ENCODE data around the gene SPDYE9. TPM values are rescaled to one million over a fixed set of nuclear protein-coding genes. Genes with fewer than 3 reads are reported as not detected.
"Not testable (repeated sequence)": the region's sequence is repeated elsewhere in the genome, so short reads cannot be mapped to it uniquely, and the experiment has no call there.

The SPDYE9 gene, protein sequence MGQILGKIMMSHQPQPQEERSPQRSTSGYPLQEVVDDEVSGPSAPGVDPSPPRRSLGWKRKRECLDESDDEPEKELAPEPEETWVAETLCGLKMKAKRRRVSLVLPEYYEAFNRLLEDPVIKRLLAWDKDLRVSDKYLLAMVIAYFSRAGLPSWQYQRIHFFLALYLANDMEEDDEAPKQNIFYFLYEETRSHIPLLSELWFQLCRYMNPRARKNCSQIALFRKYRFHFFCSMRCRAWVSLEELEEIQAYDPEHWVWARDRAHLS
- polyA plus RNA-seq (2013): 0.55 TPM

DNA sequence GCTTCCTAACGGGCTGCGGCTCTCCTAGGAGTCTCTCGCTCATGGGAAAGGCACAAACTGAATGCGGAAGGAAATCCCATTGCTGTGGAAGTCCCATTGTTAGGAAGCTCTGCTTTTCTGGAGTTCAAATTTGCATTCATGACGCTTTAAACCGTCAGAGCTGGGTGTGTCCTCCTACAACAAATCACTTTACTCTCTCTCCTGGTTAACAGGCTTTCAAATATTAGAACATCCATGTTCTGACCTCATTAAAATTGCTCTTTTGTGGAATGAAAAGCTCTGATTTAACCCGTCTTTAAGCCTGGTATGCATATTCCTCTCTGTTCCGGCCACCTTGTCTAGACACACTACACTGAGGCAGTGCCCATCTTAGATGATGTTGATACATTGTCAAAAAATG lies at the start of gene SPDYE9:
SPDYE9 (minus strand) TSS at position 101 of the 400 bp plus-strand sequence. CDS start 1,800 bp downstream, outside the sequence.
- DNase-seq; CTCF ChIA-PET; H3K27me3 ChIP-seq (replicated peaks in 2 of 5; ENCODE audit: control insufficient read depth in 4 of 5, insufficient read depth in 5 of 5, low read length in 4 of 5); H3K27ac ChIP-seq (ENCODE audit: insufficient read depth in 1 of 2, low read depth in 1 of 2, low read length in 2 of 2, poor library complexity in 1 of 2, severe bottlenecking in 2 of 2); H3K4me3 ChIP-seq (ENCODE audit: control insufficient read depth in 1 of 7, extremely low read depth in 1 of 7, insufficient read depth in 4 of 7, low read depth in 2 of 7, low read length in 6 of 7); H3K4me1 ChIP-seq (ENCODE audit: control extremely low read depth in 1 of 4, control insufficient read depth in 4 of 4, insufficient read depth in 4 of 4, low read length in 3 of 4); POLR2A ChIA-PET; H3K9me3 ChIP-seq (ENCODE audit: control extremely low read depth in 1 of 5, control insufficient read depth in 4 of 5, insufficient read depth in 2 of 5, low read depth in 1 of 5, low read length in 4 of 5); H3K36me3 ChIP-seq (ENCODE audit: control insufficient read depth in 4 of 4, insufficient read depth in 4 of 4, low read length in 3 of 4): not testable (repeated sequence)
- no CpG with 5 or more reads among the region's 8 CpGs for WGBS (ENCODE audit: insufficient coverage)

DNA sequence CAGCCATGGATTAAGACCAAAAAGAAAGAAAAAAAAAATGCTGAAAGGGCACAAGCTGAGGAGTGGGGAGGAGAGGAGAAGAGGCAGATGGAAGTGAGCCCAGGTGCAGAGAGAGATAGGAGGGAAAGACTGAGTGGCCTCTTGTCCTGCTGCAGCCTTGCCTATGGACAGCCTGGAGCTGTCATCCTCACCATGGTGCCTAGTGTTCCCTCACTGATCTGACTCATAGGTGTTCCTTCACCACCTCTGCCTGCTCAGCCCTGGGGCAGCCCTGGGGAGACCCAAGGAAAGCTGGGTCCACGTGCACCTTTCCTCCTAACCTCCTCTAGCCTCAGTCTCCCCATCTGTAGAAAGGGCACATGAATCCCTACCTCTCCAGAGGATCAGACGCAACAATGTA lies 49.0 kb upstream of the SPDYE9 start:
- WGBS (ENCODE audit: insufficient coverage): no CpG with 5 or more reads among the region's 2 CpGs
- H3K4me3 ChIP-seq (ENCODE audit: control insufficient read depth in 1 of 7, extremely low read depth in 1 of 7, insufficient read depth in 4 of 7, low read depth in 2 of 7, low read length in 6 of 7); DNase-seq; H3K27ac ChIP-seq (ENCODE audit: insufficient read depth in 1 of 2, low read depth in 1 of 2, low read length in 2 of 2, poor library complexity in 1 of 2, severe bottlenecking in 2 of 2); CTCF ChIA-PET; H3K9me3 ChIP-seq (ENCODE audit: control extremely low read depth in 1 of 5, control insufficient read depth in 4 of 5, insufficient read depth in 2 of 5, low read depth in 1 of 5, low read length in 4 of 5); H3K36me3 ChIP-seq (ENCODE audit: control insufficient read depth in 4 of 4, insufficient read depth in 4 of 4, low read length in 3 of 4); H3K27me3 ChIP-seq (replicated peaks in 2 of 5; ENCODE audit: control insufficient read depth in 4 of 5, insufficient read depth in 5 of 5, low read length in 4 of 5); H3K4me1 ChIP-seq (ENCODE audit: control extremely low read depth in 1 of 4, control insufficient read depth in 4 of 4, insufficient read depth in 4 of 4, low read length in 3 of 4); POLR2A ChIA-PET: not testable (repeated sequence)

DNA sequence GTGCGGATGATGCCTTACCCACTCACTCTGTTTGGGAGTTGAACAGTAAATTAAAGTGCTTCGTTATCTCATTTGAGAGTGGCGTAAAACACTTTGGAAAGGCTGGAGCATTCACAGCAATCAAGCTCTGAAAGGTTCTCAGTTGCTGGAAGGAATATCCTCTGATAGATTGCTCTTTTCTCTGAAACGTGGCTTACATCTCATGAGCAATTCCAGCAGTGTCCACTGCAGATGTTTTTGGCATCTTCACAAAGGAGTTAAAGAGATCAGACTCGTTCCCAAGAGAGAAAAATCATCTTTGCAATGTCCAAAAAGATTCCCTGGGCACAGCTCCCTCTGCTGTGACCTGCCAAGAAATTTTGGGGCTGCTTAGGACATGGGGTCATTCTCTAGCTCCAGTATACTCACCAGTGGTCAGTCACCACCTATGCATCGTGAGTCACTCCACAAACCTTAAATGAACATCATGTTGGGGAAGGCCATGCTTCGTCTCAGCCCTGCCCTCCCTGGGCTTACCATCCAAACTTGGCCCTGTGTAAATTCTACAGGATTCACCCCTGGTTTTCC lies 46.9 kb upstream of the SPDYE9 start:
- H3K27me3 ChIP-seq (replicated peaks in 2 of 5; ENCODE audit: control insufficient read depth in 4 of 5, insufficient read depth in 5 of 5, low read length in 4 of 5); DNase-seq; CTCF ChIA-PET; H3K9me3 ChIP-seq (ENCODE audit: control extremely low read depth in 1 of 5, control insufficient read depth in 4 of 5, insufficient read depth in 2 of 5, low read depth in 1 of 5, low read length in 4 of 5); H3K36me3 ChIP-seq (ENCODE audit: control insufficient read depth in 4 of 4, insufficient read depth in 4 of 4, low read length in 3 of 4); H3K27ac ChIP-seq (ENCODE audit: insufficient read depth in 1 of 2, low read depth in 1 of 2, low read length in 2 of 2, poor library complexity in 1 of 2, severe bottlenecking in 2 of 2); H3K4me1 ChIP-seq (ENCODE audit: control extremely low read depth in 1 of 4, control insufficient read depth in 4 of 4, insufficient read depth in 4 of 4, low read length in 3 of 4); POLR2A ChIA-PET; H3K4me3 ChIP-seq (ENCODE audit: control insufficient read depth in 1 of 7, extremely low read depth in 1 of 7, insufficient read depth in 4 of 7, low read depth in 2 of 7, low read length in 6 of 7): not testable (repeated sequence)
- WGBS (ENCODE audit: insufficient coverage): no CpG with 5 or more reads among the region's 7 CpGs

DNA sequence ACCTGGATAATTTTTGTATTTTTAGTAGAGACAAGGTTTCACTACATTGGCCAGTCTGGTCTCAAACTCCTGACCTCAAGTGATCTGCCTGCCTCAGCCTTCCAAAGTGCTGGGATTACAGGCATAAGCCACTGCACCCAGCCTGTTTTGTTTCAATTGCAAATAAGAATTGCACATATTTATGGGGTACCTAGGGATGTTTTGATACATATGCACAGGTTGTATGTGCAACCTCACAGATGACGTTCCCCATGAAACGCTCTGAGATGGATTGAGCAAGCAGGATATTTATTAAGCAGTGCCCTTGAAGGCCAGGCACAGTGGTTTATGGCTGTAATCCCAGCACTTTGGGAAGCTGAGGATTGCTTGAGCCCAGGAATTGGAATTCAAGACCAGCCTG lies 44.8 kb upstream of the SPDYE9 start:
- CTCF ChIA-PET: not testable (repeated sequence)

DNA sequence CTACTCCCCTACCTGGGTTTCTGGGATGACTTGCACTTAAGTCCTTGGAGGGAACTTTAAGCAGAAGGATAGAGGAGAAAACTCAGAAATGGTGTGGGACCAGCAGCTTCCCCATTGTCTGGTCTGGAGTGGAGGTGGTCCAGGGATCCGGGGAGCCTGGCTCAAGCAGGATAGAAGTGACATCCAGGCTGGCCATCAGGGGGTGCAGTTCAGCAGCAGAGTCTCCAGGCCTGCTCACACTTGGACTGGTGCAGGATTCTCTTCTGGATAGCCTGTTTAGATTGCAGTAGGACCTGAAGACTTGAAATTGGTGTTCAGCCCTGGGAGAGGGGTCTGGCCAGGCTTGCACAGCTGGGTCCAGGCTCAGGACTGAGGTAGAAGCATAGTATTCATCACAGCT lies 38.3 kb upstream of the SPDYE9 start:
- H3K4me1 ChIP-seq (ENCODE audit: control extremely low read depth in 1 of 4, control insufficient read depth in 4 of 4, insufficient read depth in 4 of 4, low read length in 3 of 4); DNase-seq; H3K27ac ChIP-seq (ENCODE audit: insufficient read depth in 1 of 2, low read depth in 1 of 2, low read length in 2 of 2, poor library complexity in 1 of 2, severe bottlenecking in 2 of 2); POLR2A ChIA-PET; H3K4me3 ChIP-seq (ENCODE audit: control insufficient read depth in 1 of 7, extremely low read depth in 1 of 7, insufficient read depth in 4 of 7, low read depth in 2 of 7, low read length in 6 of 7); H3K9me3 ChIP-seq (ENCODE audit: control extremely low read depth in 1 of 5, control insufficient read depth in 4 of 5, insufficient read depth in 2 of 5, low read depth in 1 of 5, low read length in 4 of 5); CTCF ChIA-PET; H3K36me3 ChIP-seq (ENCODE audit: control insufficient read depth in 4 of 4, insufficient read depth in 4 of 4, low read length in 3 of 4); H3K27me3 ChIP-seq (replicated peaks in 2 of 5; ENCODE audit: control insufficient read depth in 4 of 5, insufficient read depth in 5 of 5, low read length in 4 of 5): not testable (repeated sequence)
- WGBS (ENCODE audit: insufficient coverage): no CpG with 5 or more reads among the region's 1 CpG

More for the DNA sequence above, 44.8 kb upstream of the SPDYE9 start:
- H3K27ac ChIP-seq (ENCODE audit: insufficient read depth in 1 of 2, low read depth in 1 of 2, low read length in 2 of 2, poor library complexity in 1 of 2, severe bottlenecking in 2 of 2); POLR2A ChIA-PET; DNase-seq; H3K4me3 ChIP-seq (ENCODE audit: control insufficient read depth in 1 of 7, extremely low read depth in 1 of 7, insufficient read depth in 4 of 7, low read depth in 2 of 7, low read length in 6 of 7); H3K27me3 ChIP-seq (replicated peaks in 2 of 5; ENCODE audit: control insufficient read depth in 4 of 5, insufficient read depth in 5 of 5, low read length in 4 of 5); H3K36me3 ChIP-seq (ENCODE audit: control insufficient read depth in 4 of 4, insufficient read depth in 4 of 4, low read length in 3 of 4); H3K4me1 ChIP-seq (ENCODE audit: control extremely low read depth in 1 of 4, control insufficient read depth in 4 of 4, insufficient read depth in 4 of 4, low read length in 3 of 4); H3K9me3 ChIP-seq (ENCODE audit: control extremely low read depth in 1 of 5, control insufficient read depth in 4 of 5, insufficient read depth in 2 of 5, low read depth in 1 of 5, low read length in 4 of 5): not testable (repeated sequence)
- WGBS (ENCODE audit: insufficient coverage): no CpG with 5 or more reads among the region's 2 CpGs

DNA sequence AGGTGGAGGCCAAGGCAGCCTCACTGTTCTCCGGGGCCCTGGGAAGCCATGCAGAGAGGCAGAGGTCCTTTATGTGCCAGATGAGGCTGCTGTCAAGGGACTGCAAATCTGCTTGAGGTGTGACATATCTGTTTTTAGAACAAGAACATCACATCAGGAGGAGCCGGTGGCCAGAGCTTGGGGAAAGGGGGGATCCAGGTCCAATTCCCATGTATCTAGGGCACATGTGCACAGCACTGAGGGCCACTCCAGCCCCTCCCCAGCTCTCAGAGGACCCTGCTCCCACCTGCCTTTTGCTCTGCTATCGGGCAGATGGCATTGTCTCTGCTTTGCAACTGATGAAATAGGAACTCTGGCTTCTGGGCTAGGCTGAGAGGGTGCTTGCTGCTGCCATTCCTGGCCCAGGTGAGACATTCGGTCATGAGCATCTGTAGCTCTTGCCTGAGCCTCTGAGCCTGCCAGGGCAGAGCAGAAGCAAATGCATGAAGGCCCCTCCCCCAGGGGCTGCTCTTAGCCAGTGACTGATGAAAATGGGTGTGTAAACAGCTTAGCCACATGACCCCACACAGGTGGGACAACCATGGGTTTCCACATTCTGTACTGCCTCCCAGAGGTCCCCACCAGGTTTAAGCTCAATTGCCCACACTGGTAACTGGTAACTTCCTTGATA lies 37.1 kb upstream of the SPDYE9 start:
- POLR2A ChIA-PET: interaction anchor here (0.6 kb wide), 1 partner anchor 407 kb away, joined by 3 read pairs; no protein-coding TSS in a partner anchor
- H3K4me3 ChIP-seq (ENCODE audit: control insufficient read depth in 1 of 7, extremely low read depth in 1 of 7, insufficient read depth in 4 of 7, low read depth in 2 of 7, low read length in 6 of 7); DNase-seq; H3K4me1 ChIP-seq (ENCODE audit: control extremely low read depth in 1 of 4, control insufficient read depth in 4 of 4, insufficient read depth in 4 of 4, low read length in 3 of 4); CTCF ChIA-PET; H3K27me3 ChIP-seq (replicated peaks in 2 of 5; ENCODE audit: control insufficient read depth in 4 of 5, insufficient read depth in 5 of 5, low read length in 4 of 5); H3K36me3 ChIP-seq (ENCODE audit: control insufficient read depth in 4 of 4, insufficient read depth in 4 of 4, low read length in 3 of 4); H3K9me3 ChIP-seq (ENCODE audit: control extremely low read depth in 1 of 5, control insufficient read depth in 4 of 5, insufficient read depth in 2 of 5, low read depth in 1 of 5, low read length in 4 of 5); H3K27ac ChIP-seq (ENCODE audit: insufficient read depth in 1 of 2, low read depth in 1 of 2, low read length in 2 of 2, poor library complexity in 1 of 2, severe bottlenecking in 2 of 2): not testable (repeated sequence)
- no CpG with 5 or more reads among the region's 4 CpGs for WGBS (ENCODE audit: insufficient coverage)

DNA sequence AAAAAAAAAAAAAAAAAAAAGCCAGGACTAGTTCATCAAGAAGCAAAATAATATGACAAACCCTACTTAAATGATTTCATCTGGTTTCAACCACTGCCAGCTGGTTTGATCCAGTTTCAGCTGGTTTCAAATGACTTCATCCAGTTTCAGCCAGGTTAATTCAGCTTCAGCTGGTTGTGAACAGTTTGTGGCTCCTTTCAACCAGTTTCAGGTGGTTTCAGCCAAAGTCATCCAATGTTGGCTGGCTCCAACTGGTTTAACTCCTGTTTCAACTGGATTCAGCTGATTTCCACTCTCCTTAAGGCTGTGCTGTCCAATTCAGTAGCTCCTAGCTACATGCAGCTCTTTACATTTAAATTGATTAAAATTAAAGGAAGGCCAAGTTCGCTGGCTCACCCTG lies 32.3 kb upstream of the SPDYE9 start:
- H3K36me3 ChIP-seq (ENCODE audit: control insufficient read depth in 4 of 4, insufficient read depth in 4 of 4, low read length in 3 of 4); CTCF ChIA-PET; H3K4me3 ChIP-seq (ENCODE audit: control insufficient read depth in 1 of 7, extremely low read depth in 1 of 7, insufficient read depth in 4 of 7, low read depth in 2 of 7, low read length in 6 of 7); DNase-seq; POLR2A ChIA-PET; H3K9me3 ChIP-seq (ENCODE audit: control extremely low read depth in 1 of 5, control insufficient read depth in 4 of 5, insufficient read depth in 2 of 5, low read depth in 1 of 5, low read length in 4 of 5); H3K27me3 ChIP-seq (replicated peaks in 2 of 5; ENCODE audit: control insufficient read depth in 4 of 5, insufficient read depth in 5 of 5, low read length in 4 of 5); H3K27ac ChIP-seq (ENCODE audit: insufficient read depth in 1 of 2, low read depth in 1 of 2, low read length in 2 of 2, poor library complexity in 1 of 2, severe bottlenecking in 2 of 2); H3K4me1 ChIP-seq (ENCODE audit: control extremely low read depth in 1 of 4, control insufficient read depth in 4 of 4, insufficient read depth in 4 of 4, low read length in 3 of 4): not testable (repeated sequence)
- WGBS (ENCODE audit: insufficient coverage): no CpG with 5 or more reads among the region's 1 CpG
